Parathyroid adenoma (tissue), 2 donors: ENCODE results near the gene MESD.

Experiments used
- H2AFZ ChIP-seq: fragments of 300-600 bp; sonication (generic); one replicate; pipeline ENCODE4 v1.7.0; 2017; ENCODE audit warnings: antibody characterized with exemption, mild to moderate bottlenecking
- H3K27ac ChIP-seq: fragments of 300-600 bp; sonication (generic); one replicate; pipeline ENCODE4 v1.7.0; 2017
- H3K27me3 ChIP-seq: fragments of 300-600 bp; sonication (generic); one replicate; pipeline ENCODE4 v1.7.0; 2017; ENCODE audit warnings: low read length; ENCODE audit not compliant: control insufficient read depth, insufficient read depth
- H3K36me3 ChIP-seq: fragments of 300-600 bp; sonication (generic); one replicate; pipeline ENCODE4 v1.7.0; 2017; ENCODE audit warnings: low read length; ENCODE audit not compliant: control insufficient read depth, insufficient read depth
- H3K4me1 ChIP-seq: fragments of 300-600 bp; sonication (generic); one replicate; pipeline ENCODE4 v1.7.0; 2017; ENCODE audit warnings: control low read depth
- H3K4me2 ChIP-seq: fragments of 300-600 bp; sonication (generic); one replicate; pipeline ENCODE4 v1.7.0; 2017; ENCODE audit warnings: low read length
- H3K4me3 ChIP-seq: fragments of 300-600 bp; sonication (generic); one replicate; pipeline ENCODE4 v1.7.0; 2017; ENCODE audit warnings: low read depth, low read length
- H3K79me2 ChIP-seq: fragments of 300-600 bp; sonication (generic); one replicate; pipeline ENCODE4 v1.7.0; 2017; ENCODE audit warnings: control low read depth
- H3K9ac ChIP-seq: fragments of 300-600 bp; sonication (generic); one replicate; pipeline ENCODE4 v1.7.0; 2017; ENCODE audit warnings: mild to moderate bottlenecking
- H3K9me3 ChIP-seq: fragments of 300-600 bp; sonication (generic); one replicate; pipeline ENCODE4 v1.7.0; 2017; ENCODE audit warnings: low read length; ENCODE audit not compliant: control insufficient read depth
- TF ChIP-seq, protein P1 (sequence below): fragments of 300-600 bp; sonication (generic); IDR thresholded peaks from one replicate; pipeline ENCODE4 v1.7.0; 2017; ENCODE audit warnings: antibody characterized with exemption, mild to moderate bottlenecking
- donor health status: primary hyperparathyroidism.

Gene MESD

DNA sequence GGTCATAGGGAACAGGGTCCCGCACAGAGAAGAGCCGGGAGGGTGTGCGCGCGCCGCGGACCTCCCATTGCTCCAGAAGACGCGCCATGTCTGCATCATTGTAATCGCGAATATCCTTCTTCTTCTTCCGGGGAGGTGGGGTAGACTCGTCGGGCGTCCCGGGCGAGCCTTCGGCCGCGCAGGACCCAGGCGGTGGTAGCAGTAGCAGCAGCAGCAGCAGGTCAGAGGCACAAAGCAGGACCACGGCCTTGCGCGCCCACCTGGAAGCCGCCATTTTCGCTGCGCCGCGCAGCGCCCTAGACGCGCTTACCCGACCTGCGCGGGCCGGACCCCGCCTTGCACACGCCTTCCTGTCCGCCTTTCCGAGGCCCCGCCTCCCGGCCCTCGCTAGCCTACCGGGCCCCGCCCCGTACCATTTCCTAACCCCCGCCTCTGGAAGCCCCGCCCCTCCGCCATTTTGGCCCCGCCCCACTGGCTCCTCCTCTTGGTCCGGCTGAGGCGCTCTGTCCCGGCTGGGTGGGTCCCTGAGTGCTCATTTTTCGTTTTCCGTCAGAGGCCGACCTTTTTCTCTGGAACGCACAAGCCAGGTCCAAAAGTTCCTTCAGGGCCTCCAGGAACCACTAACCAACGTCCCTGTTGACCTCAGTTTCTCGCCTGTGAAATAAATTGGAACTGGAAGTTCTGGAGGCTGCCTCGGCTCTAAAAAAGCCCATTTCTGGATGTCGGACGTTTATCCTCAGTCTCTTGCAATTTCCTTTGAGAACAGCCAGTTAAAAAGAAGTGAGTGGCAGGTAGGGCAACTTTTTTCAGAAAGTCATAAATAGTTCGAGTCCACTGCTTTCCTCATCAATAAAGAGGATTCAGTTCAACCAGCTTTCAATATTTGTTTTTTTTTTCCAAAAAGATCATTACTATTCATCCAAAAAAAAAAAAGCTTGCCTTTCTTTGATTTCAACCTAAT is at the start of gene MESD:
MESD (minus strand) TSS at position 302 of the 961 bp plus-strand sequence; CDS start at position 274, 28 bp downstream.
- H3K36me3 ChIP-seq, result no peaks in the 10 kb centered on the region
- peak within 1 kb of the TSS; percentile 82 for H2AFZ ChIP-seq
- H3K27me3 ChIP-seq, result no peaks in the 10 kb centered on the region
- H3K79me2 ChIP-seq, result peaks cover 11% of the 10 kb centered on the region
- peak within 1 kb of the TSS; percentile 14 for H3K9ac ChIP-seq
- TF ChIP-seq, protein P1, sequence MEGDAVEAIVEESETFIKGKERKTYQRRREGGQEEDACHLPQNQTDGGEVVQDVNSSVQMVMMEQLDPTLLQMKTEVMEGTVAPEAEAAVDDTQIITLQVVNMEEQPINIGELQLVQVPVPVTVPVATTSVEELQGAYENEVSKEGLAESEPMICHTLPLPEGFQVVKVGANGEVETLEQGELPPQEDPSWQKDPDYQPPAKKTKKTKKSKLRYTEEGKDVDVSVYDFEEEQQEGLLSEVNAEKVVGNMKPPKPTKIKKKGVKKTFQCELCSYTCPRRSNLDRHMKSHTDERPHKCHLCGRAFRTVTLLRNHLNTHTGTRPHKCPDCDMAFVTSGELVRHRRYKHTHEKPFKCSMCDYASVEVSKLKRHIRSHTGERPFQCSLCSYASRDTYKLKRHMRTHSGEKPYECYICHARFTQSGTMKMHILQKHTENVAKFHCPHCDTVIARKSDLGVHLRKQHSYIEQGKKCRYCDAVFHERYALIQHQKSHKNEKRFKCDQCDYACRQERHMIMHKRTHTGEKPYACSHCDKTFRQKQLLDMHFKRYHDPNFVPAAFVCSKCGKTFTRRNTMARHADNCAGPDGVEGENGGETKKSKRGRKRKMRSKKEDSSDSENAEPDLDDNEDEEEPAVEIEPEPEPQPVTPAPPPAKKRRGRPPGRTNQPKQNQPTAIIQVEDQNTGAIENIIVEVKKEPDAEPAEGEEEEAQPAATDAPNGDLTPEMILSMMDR, result no peak
- H3K4me1 ChIP-seq, result no peaks in the 10 kb centered on the region
- H3K4me3 ChIP-seq, result peak within 1 kb of the TSS; percentile 73
- peak within 1 kb of the TSS; percentile 82 for H3K4me2 ChIP-seq
- no peaks in the 10 kb centered on the region for H3K9me3 ChIP-seq
- H3K27ac ChIP-seq, result peak within 1 kb of the TSS; percentile 87

DNA sequence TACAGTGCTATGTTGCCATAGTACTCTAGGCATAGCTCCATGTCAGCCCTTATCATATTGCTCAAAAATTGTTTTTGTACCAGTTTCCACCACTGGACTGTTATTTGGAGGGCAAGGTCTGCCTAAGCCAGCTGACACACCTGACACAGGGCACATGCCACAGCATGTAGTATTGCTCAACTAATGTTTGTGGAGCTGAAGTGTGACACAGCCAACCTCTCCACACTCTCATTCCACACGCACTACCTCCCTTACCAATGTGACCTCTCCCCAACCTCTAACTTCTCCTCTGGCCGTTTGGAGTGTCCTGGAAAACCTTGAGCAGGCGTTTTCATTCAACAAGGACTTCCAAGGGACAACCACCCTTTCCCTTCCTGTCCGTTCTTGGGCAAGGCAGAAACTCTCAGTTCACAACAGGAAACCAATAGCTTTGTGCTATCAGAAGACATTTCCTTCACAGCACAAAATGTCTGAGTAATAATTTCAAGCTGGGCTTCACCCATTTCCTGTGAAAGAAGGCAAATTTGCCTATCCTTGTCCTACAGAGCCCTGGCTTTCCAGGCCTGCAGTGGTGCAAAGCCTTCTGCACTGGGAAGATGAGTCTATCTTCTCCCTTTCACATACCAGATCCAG is 49.5 kb upstream of the MESD start:
- Histone ChIP-seq H3K4me1 (no peaks in the 10 kb centered on the region), H3K4me2 (no peak overlapping the region), H3K27ac (no peak overlapping the region), H3K4me3 (no peak overlapping the region), H3K79me2 (no peaks in the 10 kb centered on the region), H3K36me3 (no peaks in the 10 kb centered on the region), H2AFZ (no peak overlapping the region), H3K27me3 (no peaks in the 10 kb centered on the region), H3K9me3 (no peaks in the 10 kb centered on the region), H3K9ac (no peak overlapping the region)
- TF ChIP-seq, protein P1, result no peak

DNA sequence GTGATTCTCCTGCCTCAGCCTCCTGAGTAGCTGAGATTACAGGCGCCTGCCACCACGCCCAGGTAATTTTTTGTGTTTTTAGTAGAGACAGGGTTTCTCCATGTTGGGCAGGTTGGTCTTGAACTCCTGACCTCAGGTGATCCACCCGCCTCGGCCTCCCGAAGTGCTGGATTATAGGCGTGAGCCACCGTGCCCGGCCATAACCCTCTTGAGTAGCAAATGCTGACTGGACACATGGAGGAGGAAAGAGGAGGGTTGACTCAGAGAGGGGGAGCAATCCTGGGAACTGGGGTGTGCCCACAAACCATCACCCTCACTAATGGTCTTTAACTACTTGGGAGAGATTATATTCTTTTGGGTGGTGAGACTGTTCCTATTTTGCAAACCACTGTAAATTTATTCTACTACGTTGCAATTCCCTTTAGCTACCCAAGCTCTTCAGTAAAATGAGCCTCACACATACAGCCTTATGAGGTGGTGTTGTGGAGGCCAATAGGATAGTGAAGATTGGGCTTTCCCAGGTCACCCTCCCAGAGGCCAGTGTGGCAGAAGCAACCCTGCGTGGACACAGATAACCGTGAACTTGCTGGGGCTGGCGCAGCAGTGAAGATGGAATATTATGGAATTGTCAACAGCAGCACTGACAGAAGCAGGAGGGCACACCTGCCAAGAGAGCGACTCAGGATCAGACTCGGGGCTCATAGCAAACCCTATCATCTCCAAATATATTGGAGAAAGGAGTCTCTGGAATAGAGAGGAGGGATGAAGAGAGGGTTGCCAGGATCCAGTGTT is 48.5 kb upstream of the MESD start:
- no peak overlapping the region for H3K27ac ChIP-seq

DNA sequence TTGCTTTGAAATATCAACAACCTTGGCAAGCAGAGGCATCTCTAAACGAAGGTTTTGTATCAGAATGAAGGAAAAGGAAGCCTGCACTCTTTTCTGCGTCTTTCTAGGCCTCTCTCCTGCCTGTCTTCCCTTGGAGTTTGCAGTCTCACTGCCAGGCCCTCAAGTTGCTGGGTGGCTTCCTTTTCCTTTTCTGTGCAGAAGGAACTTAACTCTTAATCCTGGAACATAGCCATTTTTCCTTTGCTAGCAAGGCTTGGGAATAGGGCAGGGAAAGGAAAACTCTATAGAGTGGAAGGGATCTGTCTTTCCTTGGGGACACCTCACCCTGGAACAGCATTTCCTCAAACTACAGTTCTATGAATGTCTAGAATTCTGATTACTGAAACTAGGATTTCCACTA is 43.9 kb upstream of the MESD start:
- Histone ChIP-seq H2AFZ (peak overlapping the region; percentile 22), H3K27me3 (no peaks in the 10 kb centered on the region), H3K9ac (no peak overlapping the region), H3K4me1 (no peaks in the 10 kb centered on the region), H3K4me3 (no peak overlapping the region), H3K79me2 (no peaks in the 10 kb centered on the region), H3K36me3 (no peaks in the 10 kb centered on the region), H3K27ac (no peak overlapping the region), H3K4me2 (no peak overlapping the region), H3K9me3 (no peaks in the 10 kb centered on the region)
- TF ChIP-seq, protein P1, result no peak

More for the DNA sequence above, 48.5 kb upstream of the MESD start:
- no peaks in the 10 kb centered on the region for H3K4me1 ChIP-seq
- no peaks in the 10 kb centered on the region for H3K27me3 ChIP-seq
- no peaks in the 10 kb centered on the region for H3K36me3 ChIP-seq
- H2AFZ ChIP-seq, result no peak overlapping the region
- no peak overlapping the region for H3K4me3 ChIP-seq
- TF ChIP-seq, protein P1, result no peak
- no peaks in the 10 kb centered on the region for H3K79me2 ChIP-seq
- no peak overlapping the region for H3K9ac ChIP-seq
- H3K4me2 ChIP-seq, result no peak overlapping the region
- no peaks in the 10 kb centered on the region for H3K9me3 ChIP-seq
